Measurements from ENCODE around the gene HINFP. TPM values are rescaled to one million over a fixed set of nuclear protein-coding genes. Genes with fewer than 3 reads are reported as not detected.
"Not testable (repeated sequence)": the region's sequence is repeated elsewhere in the genome, so short reads cannot be mapped to it uniquely, and the experiment has no call there.

HINFP gene
- polyA plus RNA-seq, 2 donors: 9.1 to 16.0 TPM

DNA sequence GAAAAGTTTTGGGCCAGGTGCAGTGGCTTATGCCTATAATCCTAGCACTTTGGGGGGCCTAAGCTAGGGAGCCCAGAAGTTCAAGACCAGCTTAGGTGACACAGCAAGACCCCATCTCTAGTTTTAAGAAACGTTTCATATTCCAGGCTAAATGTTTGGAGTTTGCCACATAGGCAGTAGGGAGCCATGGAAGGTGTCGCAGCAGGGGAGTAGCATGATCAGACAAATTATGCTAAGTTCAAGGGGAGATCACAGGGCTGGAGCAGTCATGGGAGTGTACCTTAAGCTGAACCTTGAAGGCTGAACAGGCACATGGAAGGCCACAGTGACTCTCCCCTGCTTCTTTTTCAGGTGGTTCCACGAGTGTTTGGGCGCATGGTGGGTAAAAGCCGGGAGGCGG lies 58.0 kb downstream of the HINFP start:
- Histone ChIP-seq H3K4me3 (ENCODE audit: low read depth in 1 of 2, low read length in 2 of 2) (no peak overlapping the region), H3K36me3 (ENCODE audit: control insufficient read depth in 2 of 2, insufficient read depth in 2 of 2, low read length in 1 of 2) (peaks cover 14 to 46% of the 10 kb centered on the region in 2 donors), H3K27me3 (ENCODE audit: control insufficient read depth in 1 of 2, insufficient read depth in 2 of 2, low read length in 2 of 2) (no peaks in the 10 kb centered on the region), H3K9me3 (ENCODE audit: control insufficient read depth in 2 of 2, insufficient read depth in 1 of 2, low read depth in 1 of 2, low read length in 1 of 2) (no peaks in the 10 kb centered on the region), H3K27ac (ENCODE audit: low read depth in 2 of 2, low read length in 1 of 2) (no peak overlapping the region), H3K4me1 (ENCODE audit: control insufficient read depth in 2 of 2, insufficient read depth in 2 of 2, low read length in 1 of 2) (peaks cover 0 to 2% of the 10 kb centered on the region in 2 donors)
- WGBS, 2 donors: 93 to 97% methylated on average over 6 of the region's 6 CpGs

DNA sequence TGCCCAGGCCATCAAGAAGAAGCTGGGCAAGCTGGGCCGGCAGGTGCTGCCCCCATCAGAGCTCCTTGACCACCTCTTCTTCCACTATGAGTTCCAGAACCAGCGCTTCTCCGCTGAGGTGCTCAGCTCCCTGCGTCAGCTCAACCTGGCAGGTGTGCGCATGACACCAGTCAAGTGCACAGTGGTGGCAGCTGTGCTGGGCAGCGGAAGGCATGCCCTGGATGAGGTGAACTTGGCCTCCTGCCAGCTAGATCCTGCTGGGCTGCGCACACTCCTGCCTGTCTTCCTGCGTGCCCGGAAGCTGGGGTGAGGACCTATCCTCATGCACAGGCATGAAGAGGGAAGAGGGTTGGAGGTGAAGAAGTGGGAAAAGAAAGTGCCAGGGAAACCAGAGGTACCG lies 58.6 kb downstream of the HINFP start:
- Histone ChIP-seq H3K4me3 (ENCODE audit: low read depth in 1 of 2, low read length in 2 of 2) (no peak overlapping the region), H3K36me3 (ENCODE audit: control insufficient read depth in 2 of 2, insufficient read depth in 2 of 2, low read length in 1 of 2) (peaks cover 9 to 40% of the 10 kb centered on the region in 2 donors), H3K27ac (ENCODE audit: low read depth in 2 of 2, low read length in 1 of 2) (no peak overlapping the region), H3K9me3 (ENCODE audit: control insufficient read depth in 2 of 2, insufficient read depth in 1 of 2, low read depth in 1 of 2, low read length in 1 of 2) (no peaks in the 10 kb centered on the region), H3K4me1 (ENCODE audit: control insufficient read depth in 2 of 2, insufficient read depth in 2 of 2, low read length in 1 of 2) (peaks cover 0 to 2% of the 10 kb centered on the region in 2 donors), H3K27me3 (ENCODE audit: control insufficient read depth in 1 of 2, insufficient read depth in 2 of 2, low read length in 2 of 2) (no peaks in the 10 kb centered on the region)
- 88 to 89% methylated on average over 10 of the region's 10 CpGs for WGBS, 2 donors

DNA sequence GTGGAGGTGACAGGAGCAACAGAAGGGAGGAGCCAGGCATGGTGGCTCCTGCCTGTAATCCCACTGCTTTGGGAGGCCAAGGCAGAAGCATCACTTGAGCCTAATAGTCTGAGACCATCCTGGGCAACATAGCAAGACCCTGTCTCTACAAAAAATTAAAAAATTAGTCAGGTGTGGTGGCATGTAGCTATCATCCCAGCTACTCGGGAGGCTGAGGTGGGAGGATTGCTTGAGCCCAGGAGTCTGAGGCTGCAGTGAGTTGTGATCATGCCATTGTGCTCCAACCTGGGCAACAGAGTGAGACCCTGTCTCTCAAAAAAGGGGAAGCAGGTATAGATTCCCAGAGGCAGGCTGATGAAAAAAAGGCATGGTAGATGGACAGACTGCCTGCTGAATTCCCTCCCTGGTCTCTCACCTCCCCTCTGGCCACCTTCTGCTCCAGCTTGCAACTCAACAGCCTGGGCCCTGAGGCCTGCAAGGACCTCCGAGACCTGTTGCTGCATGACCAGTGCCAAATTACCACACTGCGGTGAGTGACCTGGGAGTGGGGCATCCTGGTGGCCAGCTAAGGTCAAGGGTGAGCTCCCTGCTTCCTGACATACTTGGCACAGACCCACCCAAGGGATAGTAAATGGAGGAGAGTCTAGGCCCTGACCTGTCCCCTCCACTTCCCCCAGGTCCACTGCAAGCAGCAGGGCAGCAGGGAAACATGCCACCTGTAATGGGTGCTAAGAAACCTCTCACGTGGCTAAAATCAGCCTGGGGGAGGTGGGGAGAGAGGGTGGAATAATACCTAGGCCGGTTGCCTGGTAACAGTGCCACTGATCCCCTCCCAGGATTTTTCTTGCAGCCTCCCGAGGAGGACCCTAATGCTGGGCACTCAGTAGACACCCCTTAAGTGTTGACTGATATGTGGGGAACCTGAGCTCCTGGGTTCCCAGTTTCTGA lies 59.6 kb downstream of the HINFP start:
- Histone ChIP-seq H3K27ac (ENCODE audit: low read depth in 2 of 2, low read length in 1 of 2) (no peak overlapping the region), H3K27me3 (ENCODE audit: control insufficient read depth in 1 of 2, insufficient read depth in 2 of 2, low read length in 2 of 2) (no peaks in the 10 kb centered on the region), H3K36me3 (ENCODE audit: control insufficient read depth in 2 of 2, insufficient read depth in 2 of 2, low read length in 1 of 2) (peaks cover 7 to 37% of the 10 kb centered on the region in 2 donors), H3K4me3 (ENCODE audit: low read depth in 1 of 2, low read length in 2 of 2) (no peak overlapping the region), H3K9me3 (ENCODE audit: control insufficient read depth in 2 of 2, insufficient read depth in 1 of 2, low read depth in 1 of 2, low read length in 1 of 2) (no peaks in the 10 kb centered on the region), H3K4me1 (ENCODE audit: control insufficient read depth in 2 of 2, insufficient read depth in 2 of 2, low read length in 1 of 2) (peaks cover 0 to 2% of the 10 kb centered on the region in 2 donors)
- 83 to 91% methylated on average over 6 of the region's 6 CpGs for WGBS, 2 donors

DNA sequence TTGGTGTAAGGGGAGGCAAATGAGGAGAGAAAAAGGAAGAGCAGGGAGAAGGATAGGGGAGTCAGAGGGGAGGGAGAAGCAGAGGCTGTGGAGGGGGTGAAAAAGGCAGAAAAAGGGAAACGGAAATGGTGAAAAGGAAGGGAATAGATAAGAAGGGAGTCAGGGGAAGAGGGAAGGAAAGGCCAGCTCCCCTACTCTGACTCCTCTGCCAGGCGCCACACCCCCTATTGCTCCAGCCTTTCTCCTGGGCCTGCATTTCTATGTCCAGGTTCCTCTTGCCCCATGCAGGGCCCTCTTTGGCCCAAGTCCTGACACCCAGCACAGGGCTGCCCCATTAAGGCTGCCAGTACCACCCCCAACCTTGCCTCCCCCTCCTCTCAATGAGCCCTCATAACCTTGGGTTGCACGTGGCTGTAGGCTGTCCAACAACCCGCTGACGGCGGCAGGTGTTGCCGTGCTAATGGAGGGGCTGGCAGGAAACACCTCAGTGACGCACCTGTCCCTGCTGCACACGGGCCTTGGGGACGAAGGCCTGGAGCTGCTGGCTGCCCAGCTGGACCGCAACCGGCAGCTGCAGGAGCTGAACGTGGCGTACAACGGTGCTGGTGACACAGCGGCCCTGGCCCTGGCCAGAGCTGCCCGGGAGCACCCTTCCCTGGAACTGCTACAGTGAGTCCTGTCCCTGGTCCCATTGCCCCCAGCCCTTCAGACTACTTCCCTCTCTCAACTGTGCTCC lies 60.5 kb downstream of the HINFP start:
- Histone ChIP-seq H3K36me3 (ENCODE audit: control insufficient read depth in 2 of 2, insufficient read depth in 2 of 2, low read length in 1 of 2) (peaks cover 6 to 37% of the 10 kb centered on the region in 2 donors), H3K4me1 (ENCODE audit: control insufficient read depth in 2 of 2, insufficient read depth in 2 of 2, low read length in 1 of 2) (peaks cover 0 to 2% of the 10 kb centered on the region in 2 donors), H3K27me3 (ENCODE audit: control insufficient read depth in 1 of 2, insufficient read depth in 2 of 2, low read length in 2 of 2) (no peaks in the 10 kb centered on the region), H3K9me3 (ENCODE audit: control insufficient read depth in 2 of 2, insufficient read depth in 1 of 2, low read depth in 1 of 2, low read length in 1 of 2) (no peaks in the 10 kb centered on the region), H3K4me3 (ENCODE audit: low read depth in 1 of 2, low read length in 2 of 2) (no peak overlapping the region), H3K27ac (ENCODE audit: low read depth in 2 of 2, low read length in 1 of 2) (no peak overlapping the region)
- 79 to 87% methylated on average over 16 to 17 of the region's 17 CpGs for WGBS, 2 donors

DNA sequence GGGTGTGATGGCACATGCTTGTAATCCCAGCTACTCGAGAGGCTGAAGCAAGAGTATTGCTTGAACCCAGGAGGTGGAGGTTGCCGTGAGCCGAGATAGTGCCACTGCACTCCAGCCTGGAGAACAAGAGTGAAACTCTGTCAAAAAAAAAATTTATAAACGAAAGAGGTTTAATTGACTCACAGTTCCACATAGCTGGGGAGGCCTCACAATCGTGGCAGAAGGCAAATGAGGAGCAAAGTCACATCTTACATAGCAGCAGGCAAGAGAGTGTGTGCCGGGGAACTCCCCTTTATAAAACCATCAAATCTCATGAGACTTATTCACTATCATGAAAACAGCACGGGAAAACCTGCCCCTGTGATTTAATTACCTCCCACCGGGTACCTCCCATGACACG lies 63.0 kb downstream of the HINFP start:
- H3K4me1 ChIP-seq (ENCODE audit: control insufficient read depth in 2 of 2, insufficient read depth in 2 of 2, low read length in 1 of 2); H3K9me3 ChIP-seq (ENCODE audit: control insufficient read depth in 2 of 2, insufficient read depth in 1 of 2, low read depth in 1 of 2, low read length in 1 of 2); H3K27me3 ChIP-seq (ENCODE audit: control insufficient read depth in 1 of 2, insufficient read depth in 2 of 2, low read length in 2 of 2); H3K27ac ChIP-seq (ENCODE audit: low read depth in 2 of 2, low read length in 1 of 2); H3K4me3 ChIP-seq (ENCODE audit: low read depth in 1 of 2, low read length in 2 of 2): not testable (repeated sequence)
- WGBS, 2 donors: 81 to 87% methylated on average over 9 of the region's 9 CpGs
- peaks cover 6 to 32% of the 10 kb centered on the region in 2 donors for H3K36me3 ChIP-seq (ENCODE audit: control insufficient read depth in 2 of 2, insufficient read depth in 2 of 2, low read length in 1 of 2)

Other genes with a start within 250 kb of the HINFP start
- gene CXCR5, start 237.7 kb upstream of the HINFP start, polyA plus RNA-seq: under 1 TPM; 0.11 to 0.18 TPM
- gene BCL9L, start 195.7 kb upstream of the HINFP start, polyA plus RNA-seq: 10 to 100 TPM in 1 of 2 donors, 1 to 10 TPM in 1; 8.5 to 30.4 TPM
- 10 to 100 TPM in 1 of 2 donors, 1 to 10 TPM in 1; 1.1 to 11.2 TPM for gene UPK2, start 165.3 kb upstream of the HINFP start, polyA plus RNA-seq
- gene FOXR1, start 149.8 kb upstream of the HINFP start, polyA plus RNA-seq: not detected
- gene CENATAC, start 123.4 kb upstream of the HINFP start, polyA plus RNA-seq: 10 to 100 TPM; 18.2 to 52.1 TPM
- 1,000 to 10,000 TPM; 1,420 to 2,000 TPM for gene RPS25, start 103.2 kb upstream of the HINFP start, polyA plus RNA-seq
- gene TRAPPC4, start 102.8 kb upstream of the HINFP start, polyA plus RNA-seq: 10 to 100 TPM; 11.7 to 32.5 TPM
- gene SLC37A4, start 90.7 kb upstream of the HINFP start, polyA plus RNA-seq: 1 to 10 TPM; 7.3 to 9.3 TPM
- gene HYOU1, start 64.4 kb upstream of the HINFP start, polyA plus RNA-seq: 10 to 100 TPM; 32.9 to 39.1 TPM
- gene VPS11, start 53.8 kb upstream of the HINFP start, polyA plus RNA-seq: 10 to 100 TPM; 22.4 to 29.0 TPM
- gene HMBS, start 36.7 kb upstream of the HINFP start, polyA plus RNA-seq: 10 to 100 TPM; 18.0 to 24.2 TPM
- 10 to 100 TPM; 16.5 to 21.5 TPM for gene DPAGT1, start 19.7 kb upstream of the HINFP start, polyA plus RNA-seq
- gene C2CD2L, start 14.2 kb upstream of the HINFP start, polyA plus RNA-seq: 10 to 100 TPM in 1 of 2 donors, 1 to 10 TPM in 1; 8.4 to 13.1 TPM
- under 1 TPM; 0.21 to 0.81 TPM for gene ABCG4, start 27.5 kb downstream of the HINFP start, polyA plus RNA-seq
- gene NLRX1, start 47.1 kb downstream of the HINFP start, polyA plus RNA-seq: 10 to 100 TPM; 24.9 to 38.8 TPM
- under 1 TPM; 0.05 to 0.41 TPM for gene NHERF4, start 63.9 kb downstream of the HINFP start, polyA plus RNA-seq
- 1 to 10 TPM; 3.0 to 6.2 TPM for gene CBL, start 84.8 kb downstream of the HINFP start, polyA plus RNA-seq
- 10 to 100 TPM; 10.3 to 34.4 TPM for gene MCAM, start 195.6 kb downstream of the HINFP start, polyA plus RNA-seq
- gene RNF26, start 212.9 kb downstream of the HINFP start, polyA plus RNA-seq: 10 to 100 TPM in 1 of 2 donors, 1 to 10 TPM in 1; 7.4 to 16.2 TPM
- 1 to 10 TPM; 4.8 to 6.7 TPM for gene C1QTNF5, start 219.3 kb downstream of the HINFP start, polyA plus RNA-seq
- not detected for gene MFRP, start 225.1 kb downstream of the HINFP start, polyA plus RNA-seq

Measured in esophagus (tissue), 2 donors.